H9 (cell line): ENCODE data around the gene MUC4. TPM values are rescaled to one million over a fixed set of nuclear protein-coding genes. Genes with fewer than 3 reads are reported as not detected.

Source experiments
- DNase-seq: peaks from one replicate; pipeline ENCODE4 v3.0.0-alpha.2; 2017
- H2AFZ ChIP-seq: one replicate; pipeline ENCODE4 v1.6.1; 2013; ENCODE audit warnings: mild to moderate bottlenecking, low read length, control low read depth, moderate library complexity
- H2AK5ac ChIP-seq: 2 replicates; pipeline ENCODE4 v1.6.1; 2013; ENCODE audit warnings: low read length, control low read depth, mixed read lengths; ENCODE audit not compliant: insufficient read length
- H2BK120ac ChIP-seq: one replicate; pipeline ENCODE4 v1.6.1; 2013; ENCODE audit warnings: low read depth, mild to moderate bottlenecking, low read length, control low read depth, inconsistent platforms; ENCODE audit not compliant: poor library complexity, severe bottlenecking
- H2BK12ac ChIP-seq: 2 replicates; pipeline ENCODE4 v1.6.1; 2013; ENCODE audit warnings: low read length, control low read depth, mixed read lengths, low read depth; ENCODE audit not compliant: insufficient read length
- H2BK15ac ChIP-seq: 2 replicates; pipeline ENCODE4 v1.6.1; 2013; ENCODE audit warnings: low read depth, low read length, control low read depth
- H2BK20ac ChIP-seq: one replicate; pipeline ENCODE4 v1.6.1; 2013; ENCODE audit warnings: low read depth, mild to moderate bottlenecking, low read length, control low read depth, inconsistent platforms; ENCODE audit not compliant: poor library complexity, severe bottlenecking
- H2BK5ac ChIP-seq: 2 replicates; pipeline ENCODE4 v1.6.1; 2013; ENCODE audit warnings: low read length, control low read depth, mixed read lengths; ENCODE audit not compliant: insufficient read length
- H3K14ac ChIP-seq: 2 replicates; pipeline ENCODE4 v1.6.1; 2013; ENCODE audit warnings: low read length, control low read depth; ENCODE audit not compliant: insufficient read depth
- H3K18ac ChIP-seq: 2 replicates; pipeline ENCODE4 v1.6.1; 2013; ENCODE audit warnings: low read depth, mild to moderate bottlenecking, mixed read lengths, low read length, control low read depth; ENCODE audit not compliant: insufficient read length
- H3K23ac ChIP-seq: 2 replicates; pipeline ENCODE4 v1.6.1; 2013; ENCODE audit warnings: low read length, control low read depth, mixed read lengths, low read depth; ENCODE audit not compliant: insufficient read length
- H3K23me2 ChIP-seq: 2 replicates; pipeline ENCODE4 v1.6.1; 2013; ENCODE audit warnings: low read depth, mild to moderate bottlenecking, mixed read lengths, low read length, control low read depth; ENCODE audit not compliant: insufficient read length, poor library complexity, severe bottlenecking
- H3K27ac ChIP-seq: 2 replicates; pipeline ENCODE4 v1.5.1; 2013; ENCODE audit warnings: low read length, control low read depth, mixed read lengths, low read depth; ENCODE audit not compliant: insufficient read length
- H3K27me3 ChIP-seq: 2 replicates; pipeline ENCODE4 v1.6.1; 2013; ENCODE audit warnings: low read length, control low read depth, inconsistent platforms; ENCODE audit not compliant: insufficient read depth
- H3K4ac ChIP-seq: 2 replicates; pipeline ENCODE4 v1.6.1; 2013; ENCODE audit warnings: low read depth, mild to moderate bottlenecking, control low read depth, inconsistent platforms, low read length, moderate library complexity
- H3K4me1 ChIP-seq: 2 replicates; pipeline ENCODE4 v1.6.1; 2013; ENCODE audit warnings: low read length, control low read depth, inconsistent platforms; ENCODE audit not compliant: insufficient read depth
- H3K4me2 ChIP-seq: 2 replicates; pipeline ENCODE4 v1.6.1; 2013; ENCODE audit warnings: low read length, control low read depth, mixed read lengths; ENCODE audit not compliant: insufficient read length, insufficient read depth
- H3K56ac ChIP-seq: 2 replicates; pipeline ENCODE4 v1.6.1; 2013; ENCODE audit warnings: low read depth, mild to moderate bottlenecking, mixed read lengths, low read length, control low read depth; ENCODE audit not compliant: insufficient read length
- H3K79me1 ChIP-seq: 2 replicates; pipeline ENCODE4 v1.6.1; 2013; ENCODE audit warnings: low read depth, mild to moderate bottlenecking, moderate library complexity, low read length, control low read depth, inconsistent platforms; ENCODE audit not compliant: insufficient read depth, poor library complexity, severe bottlenecking
- H3K79me2 ChIP-seq: 2 replicates; pipeline ENCODE4 v1.6.1; 2013; ENCODE audit warnings: low read length, control low read depth, inconsistent platforms; ENCODE audit not compliant: insufficient read depth
- H3K9ac ChIP-seq: 2 replicates; pipeline ENCODE4 v1.6.1; 2013; ENCODE audit warnings: low read length, control low read depth, mixed read lengths; ENCODE audit not compliant: insufficient read length; ENCODE audit errors: extremely low read depth
- H3K9me3 ChIP-seq: one replicate; pipeline ENCODE4 v1.6.1; 2013; ENCODE audit warnings: low read depth, low read length, inconsistent platforms; ENCODE audit not compliant: control insufficient read depth
- H3T11ph ChIP-seq: one replicate; pipeline ENCODE4 v1.6.1; 2013; ENCODE audit warnings: mild to moderate bottlenecking, low read length, control low read depth, inconsistent platforms
- H4K20me1 ChIP-seq: one replicate; pipeline ENCODE4 v1.6.1; 2013; ENCODE audit not compliant: control insufficient read depth, insufficient read length, insufficient read depth
- H4K5ac ChIP-seq: 2 replicates; pipeline ENCODE4 v1.6.1; 2013; ENCODE audit warnings: low read depth, mild to moderate bottlenecking, mixed read lengths, low read length, control low read depth; ENCODE audit not compliant: insufficient read length
- H4K8ac ChIP-seq: replicated peaks from 2 replicates; pipeline ENCODE4 v1.6.1; 2013; ENCODE audit warnings: low read length, control low read depth, mixed read lengths, low read depth; ENCODE audit not compliant: insufficient read length
- H4K91ac ChIP-seq: 2 replicates; pipeline ENCODE4 v1.6.1; 2013; ENCODE audit warnings: low read depth, mild to moderate bottlenecking, moderate library complexity, mixed read lengths, low read length, control low read depth; ENCODE audit not compliant: insufficient read length
- H3K27ac Mint-ChIP-seq, 3 experiments: 2 replicates in 2 of 3; 3 replicates in 1 of 3; pipeline ENCODE4 v1.8.0; 2020 to 2021; ENCODE audit warnings: mixed read lengths in 3 of 3, mild to moderate bottlenecking in 1 of 3, moderate library complexity in 1 of 3
- H3K27me3 Mint-ChIP-seq: 2 replicates; pipeline ENCODE4 v1.8.0; 2021; ENCODE audit warnings: low read depth, mild to moderate bottlenecking, moderate library complexity, mixed read lengths
- H3K36me3 Mint-ChIP-seq, 3 experiments: 2 replicates in 2 of 3; 3 replicates in 1 of 3; pipeline ENCODE4 v1.8.0; 2020 to 2021; ENCODE audit warnings: low read depth in 3 of 3, mixed read lengths in 3 of 3; ENCODE audit not compliant: insufficient read depth in 1 of 3
- H3K4me1 Mint-ChIP-seq, 2 experiments: 2 replicates each; pipeline ENCODE4 v1.8.0; 2020; ENCODE audit warnings: mixed read lengths in 2 of 2
- H3K4me3 Mint-ChIP-seq, 2 experiments: 2 replicates in 1 of 2; 3 replicates in 1 of 2; pipeline ENCODE4 v1.8.0; 2020 to 2021; ENCODE audit warnings: mild to moderate bottlenecking in 2 of 2, mixed read lengths in 2 of 2, moderate library complexity in 1 of 2
- H3K9me3 Mint-ChIP-seq, 2 experiments: 2 replicates in 1 of 2; 3 replicates in 1 of 2; pipeline ENCODE4 v1.8.0; 2020; ENCODE audit warnings: mild to moderate bottlenecking in 2 of 2, mixed read lengths in 2 of 2, moderate library complexity in 1 of 2
- WGBS: extraction: QIAGEN DNeasy Blood & Tissue Kit; methylation state at CpG from one replicate; pipeline ENCODE4 v1.1.7; 2013; ENCODE audit warnings: missing lambda C conversion rate, low lambda C conversion rate, mixed read lengths; ENCODE audit not compliant: insufficient read length; ENCODE audit errors: extremely low coverage; 5-methylcytosine and 5-hydroxymethylcytosine counted together
- total RNA-seq: library from RNA; stranded (reverse); gene quantifications from 2 replicates; pipeline ENCODE4 v1.2.1, GENCODE V29; 2021
- TF ChIP-seq, protein P1 (sequence below): fragments of 200-600 bp; sonication (generic); conservative IDR thresholded peaks from 3 replicates; pipeline ENCODE4 v1.8.0; 2021; ENCODE audit warnings: antibody characterized with exemption, mild to moderate bottlenecking

The MUC4 gene
- total RNA-seq, 1 experiment from 2014 or later: 1.2 TPM

DNA sequence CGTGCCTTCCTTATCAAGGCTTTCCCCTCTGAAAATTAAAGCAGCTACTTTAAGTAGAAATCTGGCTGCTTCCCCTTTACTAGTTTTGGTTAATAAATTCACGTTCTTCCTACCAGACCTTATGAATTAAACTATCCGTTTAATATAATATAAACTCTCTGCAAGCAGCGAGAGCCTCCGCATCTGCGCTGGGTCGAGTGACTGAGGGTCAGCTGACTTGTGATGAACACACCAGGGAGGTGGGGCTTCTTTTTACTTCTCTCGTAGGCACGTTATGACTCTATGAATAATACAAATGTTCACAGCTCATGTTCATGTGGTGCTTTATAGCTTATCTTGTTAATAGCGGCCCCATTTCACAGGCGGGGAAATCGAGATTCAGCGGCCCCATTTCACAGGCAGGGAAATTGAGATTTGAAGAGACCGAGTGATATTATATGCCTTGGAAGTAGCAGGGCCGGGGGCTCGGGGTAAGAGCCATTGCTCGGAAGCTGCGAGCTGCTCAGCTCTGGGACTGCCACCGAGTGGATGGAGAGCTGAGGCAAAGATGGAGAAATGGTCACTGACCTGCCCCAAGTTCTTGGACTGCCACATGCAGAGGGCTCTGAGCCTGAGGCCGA is 8.3 kb downstream of the MUC4 start:
- Histone ChIP-seq H2BK5ac (no peak overlapping the region), H3K27ac (no peak overlapping the region), H2BK12ac (no peak overlapping the region), H2BK20ac (no peak overlapping the region), H3K14ac (no peak overlapping the region), H4K91ac (no peak overlapping the region), H4K20me1 (peaks cover 3% of the 10 kb centered on the region), H3K4me2 (no peak overlapping the region), H3K9ac (no peak overlapping the region), H2AK5ac (no peak overlapping the region), H2AFZ (no peak overlapping the region), H4K5ac (no peak overlapping the region), H3K79me2 (no peaks in the 10 kb centered on the region), H3K27me3 (no peaks in the 10 kb centered on the region), H3K23ac (no peak overlapping the region), H2BK120ac (no peak overlapping the region), H3T11ph (no peak overlapping the region), H4K8ac (no peak overlapping the region), H3K79me1 (no peaks in the 10 kb centered on the region), H3K18ac (no peak overlapping the region), H2BK15ac (no peak overlapping the region), H3K4me1 (peaks cover 7% of the 10 kb centered on the region; the same call in 1 of the 2 replicates), H3K56ac (no peak overlapping the region), H3K23me2 (no peaks in the 10 kb centered on the region), H3K9me3 (no peaks in the 10 kb centered on the region), H3K4ac (no peak overlapping the region)
- peaks cover 0 to 10% (median 0%) of the 10 kb centered on the region in 3 experiments; a peak in 2 of 7 replicates for H3K36me3 Mint-ChIP-seq
- peaks cover 39 to 51% of the 10 kb centered on the region in 2 experiments for H3K4me1 Mint-ChIP-seq
- no peak for DNase-seq
- H3K27ac Mint-ChIP-seq: no peak overlapping the region
- H3K27me3 Mint-ChIP-seq: peaks cover 9% of the 10 kb centered on the region
- TF ChIP-seq, protein P1, sequence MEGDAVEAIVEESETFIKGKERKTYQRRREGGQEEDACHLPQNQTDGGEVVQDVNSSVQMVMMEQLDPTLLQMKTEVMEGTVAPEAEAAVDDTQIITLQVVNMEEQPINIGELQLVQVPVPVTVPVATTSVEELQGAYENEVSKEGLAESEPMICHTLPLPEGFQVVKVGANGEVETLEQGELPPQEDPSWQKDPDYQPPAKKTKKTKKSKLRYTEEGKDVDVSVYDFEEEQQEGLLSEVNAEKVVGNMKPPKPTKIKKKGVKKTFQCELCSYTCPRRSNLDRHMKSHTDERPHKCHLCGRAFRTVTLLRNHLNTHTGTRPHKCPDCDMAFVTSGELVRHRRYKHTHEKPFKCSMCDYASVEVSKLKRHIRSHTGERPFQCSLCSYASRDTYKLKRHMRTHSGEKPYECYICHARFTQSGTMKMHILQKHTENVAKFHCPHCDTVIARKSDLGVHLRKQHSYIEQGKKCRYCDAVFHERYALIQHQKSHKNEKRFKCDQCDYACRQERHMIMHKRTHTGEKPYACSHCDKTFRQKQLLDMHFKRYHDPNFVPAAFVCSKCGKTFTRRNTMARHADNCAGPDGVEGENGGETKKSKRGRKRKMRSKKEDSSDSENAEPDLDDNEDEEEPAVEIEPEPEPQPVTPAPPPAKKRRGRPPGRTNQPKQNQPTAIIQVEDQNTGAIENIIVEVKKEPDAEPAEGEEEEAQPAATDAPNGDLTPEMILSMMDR: no peak
- H3K4me3 Mint-ChIP-seq: no peak overlapping the region
- H3K9me3 Mint-ChIP-seq: no peaks in the 10 kb centered on the region
- whole genome bisulfite sequencing: no CpG with 5 or more reads among the region's 20 CpGs
